K562 (cell line): ENCODE measurements around the gene ABT1. TPM values are rescaled to one million over a fixed set of nuclear protein-coding genes. Genes with fewer than 3 reads are reported as not detected.

ENCODE experiments used
- CHD2 ChIP-seq: IDR thresholded peaks from 2 replicates; pipeline ENCODE4 v1.6.1; 2011; ENCODE audit warnings: low read depth, low read length
- ZNF444 ChIP-seq: fragments of 250-450 bp; sonication (Bioruptor Pico); IDR thresholded peaks from 2 replicates; pipeline ENCODE4 v1.4.0; 2020; ENCODE audit warnings: mild to moderate bottlenecking, moderate library complexity
- polyA plus RNA-seq, 8 experiments: library from polyadenylated mRNA; depleted of rRNA in 4 of 8; stranded (reverse) in 5 of 8; unstranded in 3 of 8; fragments of >200 nt; fragmentation: Nextera tagmentation in 2 of 8; fragmentation: Illumina TruSeq in 1 of 8; extraction: Ambion mirVana in 2 of 8; extraction: Trizol in 1 of 8; gene quantifications; 2 replicates each; pipeline versions ENCODE4 v1.2.1 to v1.2.3, GENCODE V29; 2011 to 2014; ENCODE audit warnings: inconsistent platforms in 1 of 8, missing spikeins in 1 of 8
- total RNA-seq, 7 experiments: library from RNA; depleted of rRNA in 6 of 7; stranded (reverse); fragments of >200 nt in 6 of 7; fragmentation: Illumina TruSeq in 2 of 7; extraction: Trizol in 2 of 7; gene quantifications; 2 replicates each; pipeline versions ENCODE4 v1.2.1 to v1.2.3, GENCODE V29; 2011 to 2021; ENCODE audit warnings: low replicate concordance in 1 of 7
- TF ChIP-seq, protein P1 (sequence below), 2 experiments: fragments of 450-650 bp; IDR thresholded peaks; 2 replicates each; pipeline ENCODE4 v1.6.1; 2016; ENCODE audit warnings: mild to moderate bottlenecking in 2 of 2, borderline replicate concordance in 1 of 2, low read depth in 1 of 2, moderate library complexity in 1 of 2
- TF ChIP-seq, protein P2 (sequence below): fragments of 250-450 bp; sonication (Bioruptor Pico); IDR thresholded peaks from 2 replicates; pipeline ENCODE4 v1.4.0; 2020; ENCODE audit warnings: mild to moderate bottlenecking
- TF ChIP-seq, protein P3 (sequence below): sonication (generic); formaldehyde crosslinking; IDR thresholded peaks from 2 replicates; pipeline ENCODE4 v1.8.0; 2023; ENCODE audit warnings: mild to moderate bottlenecking, missing genetic modification reagents

ABT1 gene
- total and polyA plus RNA-seq, 9 of the 15 experiments (the other 6 are each of a cell fraction or from before 2014, with no cell fraction given) = 8.8 to 52.7 (median 40.7) TPM

DNA sequence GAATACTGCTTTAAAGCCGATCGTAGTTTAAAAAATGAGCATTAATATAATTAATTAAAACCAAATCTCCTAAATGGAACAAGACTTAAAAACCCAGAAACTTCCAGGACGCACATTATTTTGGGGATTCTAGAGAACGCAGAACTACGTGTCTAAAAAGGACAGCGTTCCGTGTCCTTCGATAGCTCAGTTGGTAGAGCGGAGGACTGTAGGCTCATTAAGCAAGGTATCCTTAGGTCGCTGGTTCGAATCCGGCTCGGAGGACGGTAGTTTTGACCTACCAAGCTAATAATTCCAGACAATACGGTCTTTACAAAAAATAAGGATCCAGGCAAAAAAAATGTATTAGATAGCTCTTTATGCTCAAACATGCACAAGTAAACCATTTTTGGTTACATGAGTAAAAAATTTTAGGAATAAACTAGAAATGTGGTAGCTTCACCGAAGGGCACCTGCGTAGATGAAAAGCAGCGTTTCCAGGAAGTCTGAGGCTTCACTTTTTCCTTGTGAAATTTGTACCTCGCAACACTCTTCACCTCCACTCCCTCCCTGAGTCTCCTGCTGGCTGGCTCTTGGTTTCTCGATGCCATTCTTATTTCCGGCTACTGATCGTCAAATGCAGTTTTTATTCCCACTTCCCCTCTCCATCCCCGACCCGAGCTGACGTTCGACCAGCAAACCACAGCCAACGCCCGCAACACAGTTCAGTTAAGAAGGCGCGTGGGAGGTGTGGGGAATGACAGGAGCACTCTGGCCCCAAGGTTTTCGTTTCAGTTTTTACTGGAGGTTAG, 19.6 kb upstream of the ABT1 start (continued):
- TF ChIP-seq, protein P1, sequence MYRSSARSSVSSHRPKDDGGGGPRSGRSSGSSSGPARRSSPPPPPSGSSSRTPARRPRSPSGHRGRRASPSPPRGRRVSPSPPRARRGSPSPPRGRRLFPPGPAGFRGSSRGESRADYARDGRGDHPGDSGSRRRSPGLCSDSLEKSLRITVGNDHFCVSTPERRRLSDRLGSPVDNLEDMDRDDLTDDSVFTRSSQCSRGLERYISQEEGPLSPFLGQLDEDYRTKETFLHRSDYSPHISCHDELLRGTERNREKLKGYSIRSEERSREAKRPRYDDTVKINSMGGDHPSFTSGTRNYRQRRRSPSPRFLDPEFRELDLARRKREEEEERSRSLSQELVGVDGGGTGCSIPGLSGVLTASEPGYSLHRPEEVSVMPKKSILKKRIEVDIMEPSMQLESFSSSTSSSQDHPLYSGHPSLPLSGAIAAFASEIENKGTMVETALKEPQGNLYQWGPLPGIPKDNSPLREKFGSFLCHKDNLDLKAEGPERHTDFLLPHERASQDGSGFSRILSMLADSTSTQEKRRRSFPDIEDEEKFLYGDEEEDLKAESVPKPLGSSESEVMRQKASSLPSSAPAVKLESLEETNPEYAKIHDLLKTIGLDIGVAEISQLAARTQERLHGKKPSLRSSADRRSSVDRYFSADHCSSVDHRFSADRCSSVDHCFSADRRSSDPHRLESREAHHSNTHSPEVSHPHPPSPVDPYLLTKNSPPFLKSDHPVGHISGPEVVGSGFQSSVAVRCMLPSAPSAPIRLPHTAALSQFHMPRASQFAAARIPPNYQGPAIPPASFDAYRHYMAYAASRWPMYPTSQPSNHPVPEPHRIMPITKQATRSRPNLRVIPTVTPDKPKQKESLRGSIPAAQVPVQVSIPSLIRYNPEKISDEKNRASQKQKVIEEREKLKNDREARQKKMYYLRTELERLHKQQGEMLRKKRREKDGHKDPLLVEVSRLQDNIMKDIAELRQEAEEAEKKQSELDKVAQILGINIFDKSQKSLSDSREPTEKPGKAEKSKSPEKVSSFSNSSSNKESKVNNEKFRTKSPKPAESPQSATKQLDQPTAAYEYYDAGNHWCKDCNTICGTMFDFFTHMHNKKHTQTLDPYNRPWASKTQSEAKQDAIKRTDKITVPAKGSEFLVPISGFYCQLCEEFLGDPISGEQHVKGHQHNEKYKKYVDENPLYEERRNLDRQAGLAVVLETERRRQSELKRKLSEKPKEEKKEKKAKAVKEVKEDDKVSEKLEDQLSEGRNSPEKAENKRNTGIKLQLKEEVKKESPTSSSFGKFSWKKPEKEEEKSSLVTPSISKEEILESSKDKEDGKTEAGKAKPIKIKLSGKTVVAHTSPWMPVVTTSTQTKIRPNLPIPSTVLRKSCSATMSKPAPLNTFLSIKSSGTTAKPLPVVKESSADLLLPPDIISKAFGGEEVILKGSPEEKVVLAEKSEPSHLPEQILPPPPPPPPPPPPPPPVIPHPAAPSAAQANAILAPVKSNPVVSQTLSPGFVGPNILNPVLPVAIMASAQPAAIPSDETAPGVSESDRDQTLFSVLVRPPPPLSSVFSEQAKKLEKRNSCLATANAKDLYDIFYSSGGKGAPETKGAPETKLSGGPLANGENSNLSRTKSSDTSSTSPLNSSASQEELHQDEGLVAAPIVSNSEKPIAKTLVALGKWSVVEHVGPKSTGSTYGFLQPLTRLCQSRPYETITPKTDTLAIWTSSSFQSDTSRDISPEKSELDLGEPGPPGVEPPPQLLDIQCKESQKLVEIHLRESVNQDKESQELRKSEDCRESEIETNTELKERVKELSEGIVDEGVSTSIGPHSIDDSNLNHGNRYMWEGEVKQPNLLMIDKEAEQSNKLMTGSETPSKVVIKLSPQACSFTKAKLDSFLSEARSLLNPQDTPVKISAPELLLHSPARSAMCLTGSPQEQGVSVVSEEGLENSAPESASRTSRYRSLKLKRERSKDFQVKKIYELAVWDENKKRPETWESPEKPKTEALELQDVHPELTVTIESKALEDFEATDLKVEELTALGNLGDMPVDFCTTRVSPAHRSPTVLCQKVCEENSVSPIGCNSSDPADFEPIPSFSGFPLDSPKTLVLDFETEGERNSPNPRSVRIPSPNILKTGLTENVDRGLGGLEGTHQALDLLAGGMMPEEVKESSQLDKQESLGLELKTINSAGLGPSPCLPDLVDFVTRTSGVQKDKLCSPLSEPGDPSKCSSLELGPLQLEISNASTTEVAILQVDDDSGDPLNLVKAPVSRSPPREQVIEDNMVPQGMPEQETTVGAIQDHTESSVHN (IDR thresholded peaks at IDR 0.05; ENCODE audit: borderline replicate concordance in 1 of 2, low read depth in 1 of 2) = 0 out of 4 replicates have a peak, but pooled peaks have one; percentile 23 to 40
- TF ChIP-seq, protein P2, sequence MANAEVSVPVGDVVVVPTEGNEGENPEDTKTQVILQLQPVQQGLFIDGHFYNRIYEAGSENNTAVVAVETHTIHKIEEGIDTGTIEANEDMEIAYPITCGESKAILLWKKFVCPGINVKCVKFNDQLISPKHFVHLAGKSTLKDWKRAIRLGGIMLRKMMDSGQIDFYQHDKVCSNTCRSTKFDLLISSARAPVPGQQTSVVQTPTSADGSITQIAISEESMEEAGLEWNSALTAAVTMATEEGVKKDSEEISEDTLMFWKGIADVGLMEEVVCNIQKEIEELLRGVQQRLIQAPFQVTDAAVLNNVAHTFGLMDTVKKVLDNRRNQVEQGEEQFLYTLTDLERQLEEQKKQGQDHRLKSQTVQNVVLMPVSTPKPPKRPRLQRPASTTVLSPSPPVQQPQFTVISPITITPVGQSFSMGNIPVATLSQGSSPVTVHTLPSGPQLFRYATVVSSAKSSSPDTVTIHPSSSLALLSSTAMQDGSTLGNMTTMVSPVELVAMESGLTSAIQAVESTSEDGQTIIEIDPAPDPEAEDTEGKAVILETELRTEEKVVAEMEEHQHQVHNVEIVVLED (CRISPR knock-in tag) = no peak
- no peak for TF ChIP-seq ZNF444
- TF ChIP-seq, protein P3, sequence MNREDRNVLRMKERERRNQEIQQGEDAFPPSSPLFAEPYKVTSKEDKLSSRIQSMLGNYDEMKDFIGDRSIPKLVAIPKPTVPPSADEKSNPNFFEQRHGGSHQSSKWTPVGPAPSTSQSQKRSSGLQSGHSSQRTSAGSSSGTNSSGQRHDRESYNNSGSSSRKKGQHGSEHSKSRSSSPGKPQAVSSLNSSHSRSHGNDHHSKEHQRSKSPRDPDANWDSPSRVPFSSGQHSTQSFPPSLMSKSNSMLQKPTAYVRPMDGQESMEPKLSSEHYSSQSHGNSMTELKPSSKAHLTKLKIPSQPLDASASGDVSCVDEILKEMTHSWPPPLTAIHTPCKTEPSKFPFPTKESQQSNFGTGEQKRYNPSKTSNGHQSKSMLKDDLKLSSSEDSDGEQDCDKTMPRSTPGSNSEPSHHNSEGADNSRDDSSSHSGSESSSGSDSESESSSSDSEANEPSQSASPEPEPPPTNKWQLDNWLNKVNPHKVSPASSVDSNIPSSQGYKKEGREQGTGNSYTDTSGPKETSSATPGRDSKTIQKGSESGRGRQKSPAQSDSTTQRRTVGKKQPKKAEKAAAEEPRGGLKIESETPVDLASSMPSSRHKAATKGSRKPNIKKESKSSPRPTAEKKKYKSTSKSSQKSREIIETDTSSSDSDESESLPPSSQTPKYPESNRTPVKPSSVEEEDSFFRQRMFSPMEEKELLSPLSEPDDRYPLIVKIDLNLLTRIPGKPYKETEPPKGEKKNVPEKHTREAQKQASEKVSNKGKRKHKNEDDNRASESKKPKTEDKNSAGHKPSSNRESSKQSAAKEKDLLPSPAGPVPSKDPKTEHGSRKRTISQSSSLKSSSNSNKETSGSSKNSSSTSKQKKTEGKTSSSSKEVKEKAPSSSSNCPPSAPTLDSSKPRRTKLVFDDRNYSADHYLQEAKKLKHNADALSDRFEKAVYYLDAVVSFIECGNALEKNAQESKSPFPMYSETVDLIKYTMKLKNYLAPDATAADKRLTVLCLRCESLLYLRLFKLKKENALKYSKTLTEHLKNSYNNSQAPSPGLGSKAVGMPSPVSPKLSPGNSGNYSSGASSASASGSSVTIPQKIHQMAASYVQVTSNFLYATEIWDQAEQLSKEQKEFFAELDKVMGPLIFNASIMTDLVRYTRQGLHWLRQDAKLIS (CRISPR knock-in tag) = no peak; the same call in 1 of the 2 replicates
- TF ChIP-seq CHD2 = no peak
